ENCODE measurements around the gene HIF3A. TPM values are rescaled to one million over a fixed set of nuclear protein-coding genes. Genes with fewer than 3 reads are reported as not detected.

Gene HIF3A
- total RNA-seq, 1 experiment from 2014 or later = not detected

GRCh38 chr19:46330319-46330918, 33.6 kb downstream of the HIF3A start:
- Histone ChIP-seq H2AFZ (no peak overlapping the region), H4K20me1 (ENCODE audit: insufficient read depth) (no peaks in the 10 kb centered on the region), H3K27me3 (ENCODE audit: insufficient read depth, low read depth) (peaks cover 31% of the 10 kb centered on the region), H3K9me3 (ENCODE audit: insufficient read depth, low read depth) (peaks cover 20% of the 10 kb centered on the region), H3K4me1 (replicated peaks; ENCODE audit: insufficient read depth) (no peaks in the 10 kb centered on the region), H3K27ac (no peak overlapping the region), H3K36me3 (ENCODE audit: low read depth) (no peaks in the 10 kb centered on the region), H3F3A (ENCODE audit: insufficient read depth, low read depth) (no peaks in the 10 kb centered on the region), H3K4me2 (no peak overlapping the region), H3K9me2 (ENCODE audit: insufficient read depth) (no peaks in the 10 kb centered on the region), H3K79me2 (ENCODE audit: low read depth) (no peaks in the 10 kb centered on the region), H3K4me3 (no peak overlapping the region)
- TF ChIP-seq EZH2 (IDR thresholded peaks at IDR 0.05; ENCODE audit: low read depth) = no peak
- TF ChIP-seq, protein P1, sequence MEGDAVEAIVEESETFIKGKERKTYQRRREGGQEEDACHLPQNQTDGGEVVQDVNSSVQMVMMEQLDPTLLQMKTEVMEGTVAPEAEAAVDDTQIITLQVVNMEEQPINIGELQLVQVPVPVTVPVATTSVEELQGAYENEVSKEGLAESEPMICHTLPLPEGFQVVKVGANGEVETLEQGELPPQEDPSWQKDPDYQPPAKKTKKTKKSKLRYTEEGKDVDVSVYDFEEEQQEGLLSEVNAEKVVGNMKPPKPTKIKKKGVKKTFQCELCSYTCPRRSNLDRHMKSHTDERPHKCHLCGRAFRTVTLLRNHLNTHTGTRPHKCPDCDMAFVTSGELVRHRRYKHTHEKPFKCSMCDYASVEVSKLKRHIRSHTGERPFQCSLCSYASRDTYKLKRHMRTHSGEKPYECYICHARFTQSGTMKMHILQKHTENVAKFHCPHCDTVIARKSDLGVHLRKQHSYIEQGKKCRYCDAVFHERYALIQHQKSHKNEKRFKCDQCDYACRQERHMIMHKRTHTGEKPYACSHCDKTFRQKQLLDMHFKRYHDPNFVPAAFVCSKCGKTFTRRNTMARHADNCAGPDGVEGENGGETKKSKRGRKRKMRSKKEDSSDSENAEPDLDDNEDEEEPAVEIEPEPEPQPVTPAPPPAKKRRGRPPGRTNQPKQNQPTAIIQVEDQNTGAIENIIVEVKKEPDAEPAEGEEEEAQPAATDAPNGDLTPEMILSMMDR (conservative IDR thresholded peaks at IDR 0.05) = no peak
- intact Hi-C loops (cut with micrococcal nuclease; ENCODE audit: unreplicated experiment) = no loop called here
- BruUV-seq (replicated peaks) = no TSS peak
- DNase-seq = no peak
- CTCF ChIA-PET = no interaction called here
- POLR2A ChIA-PET (ENCODE audit: unreplicated experiment) = no interaction called here

GRCh38 chr19:46337487-46337886, 40.6 kb downstream of the HIF3A start:
- ChIA-PET POLR2A (ENCODE audit: unreplicated experiment) (no interaction called here), CTCF (no interaction called here)

GRCh38 chr19:46339446-46339845, 42.6 kb downstream of the HIF3A start:
- POLR2A ChIA-PET (ENCODE audit: unreplicated experiment) = no interaction called here

More at GRCh38 chr19:46337487-46337886, 40.6 kb downstream of the HIF3A start:
- H3K4me1 ChIP-seq (replicated peaks; ENCODE audit: insufficient read depth) = no peaks in the 10 kb centered on the region
- no peak overlapping the region for H3K4me2 ChIP-seq
- H3K9me2 ChIP-seq (ENCODE audit: insufficient read depth) = no peaks in the 10 kb centered on the region
- no peak overlapping the region for H2AFZ ChIP-seq
- no TSS peak for BruUV-seq (replicated peaks)
- H4K20me1 ChIP-seq (ENCODE audit: insufficient read depth) = no peaks in the 10 kb centered on the region
- H3F3A ChIP-seq (ENCODE audit: insufficient read depth, low read depth) = peaks cover 4% of the 10 kb centered on the region; the same call in 1 of the 2 replicates
- H3K9me3 ChIP-seq (ENCODE audit: insufficient read depth, low read depth) = no peaks in the 10 kb centered on the region
- H3K36me3 ChIP-seq (ENCODE audit: low read depth) = no peaks in the 10 kb centered on the region
- intact Hi-C loops (cut with micrococcal nuclease; ENCODE audit: unreplicated experiment) = no loop called here
- no peaks in the 10 kb centered on the region for H3K79me2 ChIP-seq (ENCODE audit: low read depth)
- TF ChIP-seq, protein P1 (conservative IDR thresholded peaks at IDR 0.05) = no peak
- TF ChIP-seq EZH2 (IDR thresholded peaks at IDR 0.05; ENCODE audit: low read depth) = no peak
- no peak overlapping the region for H3K4me3 ChIP-seq
- no peak for DNase-seq
- H3K27ac ChIP-seq = no peak overlapping the region
- peaks cover 57% of the 10 kb centered on the region for H3K27me3 ChIP-seq (ENCODE audit: insufficient read depth, low read depth)

More at GRCh38 chr19:46339446-46339845, 42.6 kb downstream of the HIF3A start:
- CTCF ChIA-PET = no interaction called here
- Histone ChIP-seq H3K27ac (no peak overlapping the region), H3K9me3 (ENCODE audit: insufficient read depth, low read depth) (no peaks in the 10 kb centered on the region), H3K36me3 (ENCODE audit: low read depth) (no peaks in the 10 kb centered on the region), H4K20me1 (ENCODE audit: insufficient read depth) (no peaks in the 10 kb centered on the region), H3K4me2 (no peak overlapping the region), H3K9me2 (ENCODE audit: insufficient read depth) (no peaks in the 10 kb centered on the region), H3K4me1 (replicated peaks; ENCODE audit: insufficient read depth) (no peaks in the 10 kb centered on the region), H3K4me3 (no peak overlapping the region), H3K27me3 (ENCODE audit: insufficient read depth, low read depth) (peaks cover 64% of the 10 kb centered on the region), H3K79me2 (ENCODE audit: low read depth) (no peaks in the 10 kb centered on the region), H3F3A (ENCODE audit: insufficient read depth, low read depth) (peaks cover 4% of the 10 kb centered on the region; the same call in 1 of the 2 replicates), H2AFZ (no peak overlapping the region)
- DNase-seq = no peak
- TF ChIP-seq, protein P1 (conservative IDR thresholded peaks at IDR 0.05) = no peak
- no peak for TF ChIP-seq EZH2 (IDR thresholded peaks at IDR 0.05; ENCODE audit: low read depth)
- intact Hi-C loops (cut with micrococcal nuclease; ENCODE audit: unreplicated experiment) = no loop called here
- BruUV-seq (replicated peaks) = no TSS peak

All from PC-9 (cell line).